GM19351 (cell line): ENCODE results near the gene ZNF140.
A peak's percentile ranks its signal among the peaks of the same experiment; 100 is the strongest.

ENCODE experiments used
- ATAC-seq: cut with Tn5 transposase; IDR thresholded peaks from one replicate; pipeline ENCODE4 v1.9.1; 2021; ENCODE audit warnings: mild to moderate bottlenecking, moderate library complexity; ENCODE audit not compliant: unreplicated experiment

Gene ZNF140

GRCh38 chr12:133130038-133130807 is 49.5 kb downstream of the ZNF140 start, which contains the start of the genes ZNF10 and ZNF891:
Gene ZNF10, plus strand, starts transcription at chr12:133130627. Its CDS starts 13,866 bp downstream, at chr12:133144493.
Gene ZNF891, minus strand, starts transcription at chr12:133130274. Its CDS starts 8,356 bp downstream, at chr12:133121918.
- ATAC-seq, result peak; percentile 89

- ATAC-seq, result peak; percentile 2
Observed at GRCh38 chr12:133130808-133131128, 50.0 kb downstream of the ZNF140 start.

- ATAC-seq, result no peak
Observed at GRCh38 chr12:133135747-133136146, 55.0 kb downstream of the ZNF140 start.

- ATAC-seq, result no peak
Observed at GRCh38 chr12:133145981-133146380, 65.3 kb downstream of the ZNF140 start.

GRCh38 chr12:133156125-133156690 is 75.5 kb downstream of the ZNF140 start:
- no peak for ATAC-seq
